HEK293 (cell line): ENCODE results near the gene FXYD6.

Experiments used
- CTCF ChIA-PET: fragments of 350-600 bp; formaldehyde crosslinking; extraction: SDS; loops from one replicate; lab custom pipeline; 2021; ENCODE audit warnings: antibody characterized with exemption; lab: Yijun Ruan, JAX
- POLR2A ChIA-PET: fragments of 300-600 bp; formaldehyde crosslinking; extraction: SDS; loops from one replicate; lab custom pipeline; 2020; ENCODE audit warnings: antibody characterized with exemption, inconsistent platforms; lab: Yijun Ruan, JAX
- H3K27ac ChIP-seq: fragments of 200-500 bp; sonication (Bioruptor generic); 2 replicates; pipeline ENCODE4 v1.5.1; 2014; ENCODE audit warnings: low read depth, low read length, control low read depth, inconsistent platforms; ENCODE audit errors: extremely low read depth
- H3K36me3 ChIP-seq, 2 experiments: fragments of 200-500 bp in 1 of 2; sonication (Bioruptor generic) in 1 of 2; 1 replicate in 1 of 2; 2 replicates in 1 of 2; pipeline ENCODE4 v1.5.1; 2014 to 2017; ENCODE audit warnings: inconsistent platforms in 2 of 2, low read length in 2 of 2; ENCODE audit not compliant: control insufficient read depth in 2 of 2, insufficient read depth in 1 of 2
- H3K4me1 ChIP-seq: fragments of 200-500 bp; sonication (Bioruptor generic); 2 replicates; pipeline ENCODE4 v1.5.1; 2014; ENCODE audit warnings: mild to moderate bottlenecking, low read length, inconsistent platforms; ENCODE audit not compliant: control insufficient read depth, insufficient read depth
- H3K4me3 ChIP-seq: 2 replicates; pipeline ENCODE4 v1.5.1; 2011; ENCODE audit warnings: low read depth, mild to moderate bottlenecking, control low read depth, low read length, moderate library complexity
- H3K9me3 ChIP-seq: fragments of 200-500 bp; sonication (Bioruptor generic); 2 replicates; pipeline ENCODE4 v1.5.1; 2014; ENCODE audit warnings: low read depth, low read length, inconsistent platforms; ENCODE audit not compliant: control insufficient read depth, insufficient read depth
- ZBTB49 ChIP-seq: fragments of 450-650 bp; formaldehyde crosslinking; IDR thresholded peaks from 2 replicates; pipeline ENCODE4 v1.5.1; 2016; ENCODE audit warnings: missing biosample characterization, missing genetic modification characterization, low read depth
- ZNF114 ChIP-seq: fragments of 450-650 bp; formaldehyde crosslinking; IDR thresholded peaks from 2 replicates; pipeline ENCODE4 v1.5.0; 2017; ENCODE audit warnings: missing biosample characterization, missing genetic modification characterization
- ZNF133 ChIP-seq: fragments of 450-650 bp; formaldehyde crosslinking; IDR thresholded peaks from 2 replicates; pipeline ENCODE4 v1.5.1; 2016; ENCODE audit warnings: missing biosample characterization, missing genetic modification characterization
- ZNF138 ChIP-seq: fragments of 450-650 bp; formaldehyde crosslinking; IDR thresholded peaks from 2 replicates; pipeline ENCODE4 v1.5.1; 2016; ENCODE audit warnings: missing biosample characterization, missing genetic modification characterization, borderline replicate concordance
- ZNF449 ChIP-seq: fragments of 450-650 bp; formaldehyde crosslinking; IDR thresholded peaks from 2 replicates; pipeline ENCODE4 v1.5.1; 2017; ENCODE audit warnings: missing biosample characterization, mild to moderate bottlenecking, missing genetic modification characterization, moderate library complexity
- ZNF473 ChIP-seq: fragments of 450-650 bp; formaldehyde crosslinking; IDR thresholded peaks from 2 replicates; pipeline ENCODE4 v1.5.1; 2017; ENCODE audit warnings: missing biosample characterization, missing genetic modification characterization
- ZNF518A ChIP-seq: fragments of 450-650 bp; formaldehyde crosslinking; conservative IDR thresholded peaks from 2 replicates; pipeline ENCODE4 v1.5.1; 2016; ENCODE audit warnings: low read depth, missing biosample characterization, missing genetic modification characterization
- ZNF544 ChIP-seq: fragments of 450-650 bp; formaldehyde crosslinking; IDR thresholded peaks from 2 replicates; pipeline ENCODE4 v1.5.0; 2017; ENCODE audit warnings: missing biosample characterization, missing genetic modification characterization
- ZNF664 ChIP-seq: fragments of 450-650 bp; formaldehyde crosslinking; IDR thresholded peaks from 2 replicates; pipeline ENCODE4 v1.5.1; 2016; ENCODE audit warnings: missing biosample characterization, missing genetic modification characterization
- ZNF677 ChIP-seq: fragments of 450-650 bp; IDR thresholded peaks from 2 replicates; pipeline ENCODE4 v1.5.0; 2018; ENCODE audit warnings: missing biosample characterization, mild to moderate bottlenecking, missing genetic modification characterization, moderate library complexity
- ZNF707 ChIP-seq: fragments of 450-650 bp; formaldehyde crosslinking; IDR thresholded peaks from 2 replicates; pipeline ENCODE4 v1.5.1; 2016; ENCODE audit warnings: missing biosample characterization, missing genetic modification characterization
- ZNF776 ChIP-seq: fragments of 450-650 bp; formaldehyde crosslinking; IDR thresholded peaks from 2 replicates; pipeline ENCODE4 v1.5.0; 2017; ENCODE audit warnings: missing biosample characterization, missing genetic modification characterization, borderline replicate concordance

FXYD6 gene

GRCh38 chr11:117868815-117869561 is 7.5 kb downstream of the FXYD6 start:
- Histone ChIP-seq H3K36me3 (no peaks in the 10 kb centered on the region), H3K4me3 (no peak overlapping the region), H3K4me1 (no peaks in the 10 kb centered on the region), H3K9me3 (no peaks in the 10 kb centered on the region), H3K27ac (no peak overlapping the region)
- TF ChIP-seq ZNF133 (tag by site-specific recombination) (no peak), ZNF544 (tag by site-specific recombination) (no peak), ZNF473 (tag by site-specific recombination) (no peak), ZNF518A (tag by site-specific recombination) (no peak)
- CTCF ChIA-PET, result interaction anchor here (0.5 to 1.6 kb wide), 2 partner anchors 50 to 185 kb away, joined by 3 read pairs; no protein-coding TSS in a partner anchor
- POLR2A ChIA-PET, result no interaction called here

- no peaks in the 10 kb centered on the region for H3K4me1 ChIP-seq
- H3K36me3 ChIP-seq, result no peaks in the 10 kb centered on the region
- TF ChIP-seq ZNF449 (no peak), ZNF518A (tag by site-specific recombination) (no peak), ZNF114 (no peak), ZNF138 (no peak), ZNF664 (tag by site-specific recombination) (no peak), ZNF776 (tag by site-specific recombination) (no peak), ZBTB49 (no peak), ZNF707 (tag by site-specific recombination) (no peak), ZNF677 (tag by site-specific recombination) (no peak)
- CTCF ChIA-PET, result interaction anchor here (1.6 kb wide), 1 partner anchor 49 kb away, joined by 3 read pairs; no protein-coding TSS in a partner anchor
- no peak overlapping the region for H3K4me3 ChIP-seq
- H3K27ac ChIP-seq, result no peak overlapping the region
- H3K9me3 ChIP-seq, result no peaks in the 10 kb centered on the region
- POLR2A ChIA-PET, result no interaction called here
These were observed 8.4 kb downstream of the FXYD6 start for GRCh38 chr11:117868088-117868487.
